ENCODE measurements around the gene MCC. TPM values are rescaled to one million over a fixed set of nuclear protein-coding genes. Genes with fewer than 3 reads are reported as not detected.
A peak's percentile ranks its signal among the peaks of the same experiment; 100 is the strongest.

Gene MCC
- total RNA-seq, 4 donors from 2014 or later = 17.1 to 90.7 (median 40.1) TPM

GRCh38 chr5:113147101-113147508 is 341.1 kb downstream of the MCC start:
- Histone ChIP-seq H3K4me3 (no peak overlapping the region), H3K9me3 (no peaks in the 10 kb centered on the region), H3K36me3 (no peaks in the 10 kb centered on the region), H3K27me3 (no peaks in the 10 kb centered on the region), H3K4me1 (no peaks in the 10 kb centered on the region), H3K27ac (no peak overlapping the region)
- DNase-seq = no peak
- intact Hi-C loops (cut with DNase I; ENCODE audit: low total_unique reads) = no loop called here
- TF ChIP-seq CTCF (IDR thresholded peaks at IDR 0.05) (no peak), POLR2A (IDR thresholded peaks at IDR 0.05) (no peak)

GRCh38 chr5:113145757-113146387 is 342.4 kb downstream of the MCC start:
- H3K27me3 ChIP-seq = no peaks in the 10 kb centered on the region
- no peaks in the 10 kb centered on the region for H3K9me3 ChIP-seq
- H3K36me3 ChIP-seq = no peaks in the 10 kb centered on the region
- intact Hi-C loops (cut with DNase I; ENCODE audit: low total_unique reads) = no loop called here
- TF ChIP-seq CTCF (IDR thresholded peaks at IDR 0.05) (no peak), POLR2A (IDR thresholded peaks at IDR 0.05) (no peak)
- no peak for DNase-seq
- H3K4me1 ChIP-seq = no peaks in the 10 kb centered on the region
- H3K27ac ChIP-seq = no peak overlapping the region
- H3K4me3 ChIP-seq = no peak overlapping the region

GRCh38 chr5:113142186-113142585 is 346.1 kb downstream of the MCC start:
- no peaks in the 10 kb centered on the region for H3K9me3 ChIP-seq
- H3K4me1 ChIP-seq = no peaks in the 10 kb centered on the region
- TF ChIP-seq CTCF (IDR thresholded peaks at IDR 0.05) (no peak), POLR2A (IDR thresholded peaks at IDR 0.05) (no peak)
- H3K27me3 ChIP-seq = no peaks in the 10 kb centered on the region
- intact Hi-C loops (cut with DNase I; ENCODE audit: low total_unique reads) = no loop called here
- DNase-seq = no peak
- H3K4me3 ChIP-seq = no peak overlapping the region
- no peak overlapping the region for H3K27ac ChIP-seq
- H3K36me3 ChIP-seq = no peaks in the 10 kb centered on the region

- Histone ChIP-seq H3K27ac (no peak overlapping the region), H3K9me3 (no peaks in the 10 kb centered on the region), H3K27me3 (no peaks in the 10 kb centered on the region), H3K36me3 (no peaks in the 10 kb centered on the region), H3K4me3 (no peak overlapping the region), H3K4me1 (no peaks in the 10 kb centered on the region)
- no peak for TF ChIP-seq POLR2A (IDR thresholded peaks at IDR 0.05)
- TF ChIP-seq CTCF (IDR thresholded peaks at IDR 0.05) = no peak
- peak in 1 of 2 donors; percentile 40 for DNase-seq
- intact Hi-C loops (cut with DNase I; ENCODE audit: low total_unique reads) = no loop called here
Observed at GRCh38 chr5:113140837-113141671, 347.2 kb downstream of the MCC start.

Measured in uterus (tissue), 4 donors.